Astrocyte (in vitro differentiated cells and primary cell): ENCODE results near the gene ASPSCR1. TPM values are rescaled to one million over a fixed set of nuclear protein-coding genes. Genes with fewer than 3 reads are reported as not detected.

Experiments used
- DNase-seq: peaks from one replicate; pipeline ENCODE4 v3.0.0-alpha.2; 2010; ENCODE audit warnings: low read depth
- FAIRE-seq: peaks from 2 replicates; lab custom pipeline; 2011; peaks lifted over from hg19 to GRCh38; lab: Jason Lieb, UNC
- H2AFZ ChIP-seq: 2 replicates; pipeline ENCODE4 v1.6.0; 2012; ENCODE audit warnings: low read depth, low read length, inconsistent platforms
- H3K27ac ChIP-seq: 2 replicates; pipeline ENCODE4 v1.5.1; 2011; ENCODE audit warnings: low read depth, low read length, inconsistent platforms
- H3K27me3 ChIP-seq: 2 replicates; pipeline ENCODE4 v1.6.0; 2011; ENCODE audit warnings: low read length, inconsistent platforms; ENCODE audit not compliant: insufficient read depth
- H3K36me3 ChIP-seq: 2 replicates; pipeline ENCODE4 v1.5.1; 2011; ENCODE audit warnings: low read length, inconsistent platforms; ENCODE audit not compliant: insufficient read depth
- H3K4me1 ChIP-seq: 2 replicates; pipeline ENCODE4 v1.5.1; 2011; ENCODE audit warnings: low read length, inconsistent platforms; ENCODE audit not compliant: insufficient read depth
- H3K4me2 ChIP-seq: 2 replicates; pipeline ENCODE4 v1.6.0; 2012; ENCODE audit warnings: low read length, inconsistent platforms
- H3K4me3 ChIP-seq: 2 replicates; pipeline ENCODE4 v1.5.1; 2011; ENCODE audit warnings: low read depth, mild to moderate bottlenecking, low read length, inconsistent platforms; ENCODE audit not compliant: insufficient read depth
- H3K79me2 ChIP-seq: 2 replicates; pipeline ENCODE4 v1.6.0; 2012; ENCODE audit warnings: mild to moderate bottlenecking, low read length, inconsistent platforms; ENCODE audit not compliant: insufficient read depth
- H3K9ac ChIP-seq: 2 replicates; pipeline ENCODE4 v1.6.0; 2012; ENCODE audit warnings: mild to moderate bottlenecking, low read length, inconsistent platforms
- H3K9me3 ChIP-seq: 2 replicates; pipeline ENCODE4 v1.5.1; 2012; ENCODE audit warnings: low read depth, mild to moderate bottlenecking, low read length, inconsistent platforms; ENCODE audit not compliant: insufficient read depth
- H4K20me1 ChIP-seq: 2 replicates; pipeline ENCODE4 v1.6.0; 2012; ENCODE audit warnings: low read length, inconsistent platforms; ENCODE audit not compliant: insufficient read depth
- H3K27ac Mint-ChIP-seq: one replicate; pipeline ENCODE4 v1.8.0; 2021; ENCODE audit warnings: mild to moderate bottlenecking, mixed read lengths; ENCODE audit not compliant: unreplicated experiment
- H3K27me3 Mint-ChIP-seq: one replicate; pipeline ENCODE4 v1.8.0; 2021; ENCODE audit warnings: low read depth, mixed read lengths; ENCODE audit not compliant: unreplicated experiment
- H3K36me3 Mint-ChIP-seq: one replicate; pipeline ENCODE4 v1.8.0; 2021; ENCODE audit warnings: low read depth, mixed read lengths; ENCODE audit not compliant: unreplicated experiment
- H3K4me1 Mint-ChIP-seq: one replicate; pipeline ENCODE4 v1.8.0; 2021; ENCODE audit warnings: low read depth, mixed read lengths; ENCODE audit not compliant: unreplicated experiment
- H3K4me3 Mint-ChIP-seq: one replicate; pipeline ENCODE4 v1.8.0; 2021; ENCODE audit warnings: mild to moderate bottlenecking, moderate library complexity, mixed read lengths; ENCODE audit not compliant: unreplicated experiment
- H3K9me3 Mint-ChIP-seq: one replicate; pipeline ENCODE4 v1.8.0; 2021; ENCODE audit warnings: mild to moderate bottlenecking, mixed read lengths; ENCODE audit not compliant: unreplicated experiment
- EZH2 ChIP-seq: IDR thresholded peaks from 2 replicates; pipeline ENCODE4 v1.6.1; 2012; ENCODE audit warnings: mild to moderate bottlenecking, low read length, inconsistent platforms; ENCODE audit not compliant: insufficient read depth
- total RNA-seq: library from RNA; stranded (reverse); gene quantifications from 2 replicates; pipeline ENCODE4 v1.2.1, GENCODE V29; 2021
- TF ChIP-seq, protein P1 (sequence below): IDR thresholded peaks from 2 replicates; pipeline ENCODE4 v1.5.1; 2011; ENCODE audit warnings: low read depth, mild to moderate bottlenecking, inconsistent platforms, low read length, moderate library complexity; ENCODE audit not compliant: insufficient read depth

Gene ASPSCR1
- total RNA-seq, 1 donor from 2014 or later: 25.5 TPM

DNA sequence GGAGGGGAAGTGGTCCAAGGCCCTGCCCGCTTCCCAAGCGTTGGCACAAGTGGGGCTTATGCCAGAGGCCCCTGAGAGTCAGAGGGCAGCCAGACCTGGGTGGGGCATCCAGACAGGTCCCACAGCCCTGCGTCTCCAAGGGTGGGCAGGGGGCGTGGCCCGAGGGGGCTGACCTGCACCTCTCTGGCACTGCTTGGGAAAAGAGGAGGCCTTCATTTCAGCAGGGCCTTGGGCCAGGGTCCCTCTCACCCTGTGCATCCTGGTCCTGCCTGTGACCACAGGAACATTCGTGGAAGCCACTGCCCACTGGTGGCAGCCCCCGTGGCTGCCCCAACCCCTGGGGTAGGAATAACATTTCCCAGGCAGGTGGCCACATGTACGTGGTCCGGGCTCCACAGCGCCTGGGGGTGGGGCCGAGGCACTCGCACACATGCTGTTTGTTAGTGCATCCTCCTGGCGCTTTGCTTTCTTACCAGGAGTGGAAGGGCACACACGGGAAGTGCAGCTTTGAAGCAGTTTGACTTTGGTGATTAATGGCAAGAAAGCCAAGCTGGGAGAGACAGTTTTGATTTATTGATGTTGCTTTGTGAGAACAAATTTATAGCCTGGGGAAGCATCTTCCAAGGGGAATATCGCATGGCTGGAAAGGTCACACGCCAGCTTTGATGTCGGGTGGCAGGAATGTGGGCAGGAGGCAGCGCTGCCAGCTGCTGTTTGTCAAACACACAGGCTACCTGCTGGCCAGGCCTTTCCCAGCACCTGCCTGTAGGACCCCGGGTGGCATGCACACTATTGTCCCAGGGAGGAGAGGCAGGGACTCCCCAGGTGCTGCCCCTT, 40.9 kb downstream of the ASPSCR1 start:
- Histone ChIP-seq H3K9me3 (no peaks in the 10 kb centered on the region), H3K36me3 (no peaks in the 10 kb centered on the region), H3K9ac (no peak overlapping the region), H3K79me2 (peaks cover 15% of the 10 kb centered on the region), H3K27me3 (no peaks in the 10 kb centered on the region), H3K4me2 (no peak overlapping the region), H3K4me3 (no peak overlapping the region), H2AFZ (no peak overlapping the region), H3K27ac (no peak overlapping the region), H3K4me1 (peaks cover 16% of the 10 kb centered on the region), H4K20me1 (peaks cover 27% of the 10 kb centered on the region)
- Mint-ChIP-seq H3K9me3 (no peaks in the 10 kb centered on the region), H3K27me3 (no peaks in the 10 kb centered on the region), H3K4me1 (no peaks in the 10 kb centered on the region), H3K27ac (no peak overlapping the region), H3K4me3 (no peak overlapping the region), H3K36me3 (no peaks in the 10 kb centered on the region)
- FAIRE-seq: no peak
- TF ChIP-seq, protein P1, sequence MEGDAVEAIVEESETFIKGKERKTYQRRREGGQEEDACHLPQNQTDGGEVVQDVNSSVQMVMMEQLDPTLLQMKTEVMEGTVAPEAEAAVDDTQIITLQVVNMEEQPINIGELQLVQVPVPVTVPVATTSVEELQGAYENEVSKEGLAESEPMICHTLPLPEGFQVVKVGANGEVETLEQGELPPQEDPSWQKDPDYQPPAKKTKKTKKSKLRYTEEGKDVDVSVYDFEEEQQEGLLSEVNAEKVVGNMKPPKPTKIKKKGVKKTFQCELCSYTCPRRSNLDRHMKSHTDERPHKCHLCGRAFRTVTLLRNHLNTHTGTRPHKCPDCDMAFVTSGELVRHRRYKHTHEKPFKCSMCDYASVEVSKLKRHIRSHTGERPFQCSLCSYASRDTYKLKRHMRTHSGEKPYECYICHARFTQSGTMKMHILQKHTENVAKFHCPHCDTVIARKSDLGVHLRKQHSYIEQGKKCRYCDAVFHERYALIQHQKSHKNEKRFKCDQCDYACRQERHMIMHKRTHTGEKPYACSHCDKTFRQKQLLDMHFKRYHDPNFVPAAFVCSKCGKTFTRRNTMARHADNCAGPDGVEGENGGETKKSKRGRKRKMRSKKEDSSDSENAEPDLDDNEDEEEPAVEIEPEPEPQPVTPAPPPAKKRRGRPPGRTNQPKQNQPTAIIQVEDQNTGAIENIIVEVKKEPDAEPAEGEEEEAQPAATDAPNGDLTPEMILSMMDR: no peak
- no peak for TF ChIP-seq EZH2
- DNase-seq: no peak

DNA sequence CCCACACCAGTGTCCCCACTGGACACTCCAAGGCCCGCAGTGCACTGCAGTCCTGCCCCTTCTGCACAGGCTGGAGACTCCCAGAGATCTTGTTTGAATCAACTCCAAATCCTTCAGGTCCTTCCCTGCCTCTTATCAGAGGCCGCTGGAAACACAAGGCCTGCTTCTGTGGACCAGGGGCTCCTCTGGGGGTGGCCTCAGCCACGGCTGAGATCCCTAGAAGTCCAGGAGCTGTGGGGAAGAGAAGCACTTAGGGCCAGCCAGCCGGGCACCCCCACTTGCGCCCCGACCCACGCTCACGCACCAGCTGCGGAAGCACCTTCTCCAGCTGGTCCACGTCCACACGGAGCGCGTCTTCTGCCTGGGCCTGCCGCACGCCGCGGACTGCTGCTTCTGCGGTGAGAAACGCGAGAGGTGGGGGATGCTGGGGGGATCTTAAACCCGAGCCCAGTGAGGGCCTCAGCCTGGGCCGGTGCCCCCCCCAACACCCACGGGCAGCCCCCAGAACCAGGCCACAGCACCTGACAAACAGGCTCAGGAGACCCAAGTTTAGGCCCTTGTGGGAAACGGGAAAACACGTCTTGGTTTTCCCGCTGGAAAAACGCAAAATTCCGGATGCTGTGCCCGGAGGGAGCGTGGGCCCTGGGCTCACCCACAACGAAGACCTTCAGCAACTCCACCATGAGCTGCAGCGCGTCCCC, 41.7 kb downstream of the ASPSCR1 start:
- peaks cover 22% of the 10 kb centered on the region for H3K4me1 ChIP-seq
- no peak overlapping the region for H3K9ac ChIP-seq
- H4K20me1 ChIP-seq: peaks cover 27% of the 10 kb centered on the region
- no peaks in the 10 kb centered on the region for H3K36me3 Mint-ChIP-seq
- FAIRE-seq (no peak), DNase-seq (no peak)
- H2AFZ ChIP-seq: no peak overlapping the region
- H3K4me3 ChIP-seq: no peak overlapping the region
- no peaks in the 10 kb centered on the region for H3K9me3 ChIP-seq
- no peaks in the 10 kb centered on the region for H3K27me3 Mint-ChIP-seq
- H3K9me3 Mint-ChIP-seq: no peaks in the 10 kb centered on the region
- no peak overlapping the region for H3K27ac ChIP-seq
- TF ChIP-seq, protein P1: no peak
- no peak for TF ChIP-seq EZH2
- no peak overlapping the region for H3K27ac Mint-ChIP-seq
- no peaks in the 10 kb centered on the region for H3K27me3 ChIP-seq
- peaks cover 15% of the 10 kb centered on the region for H3K79me2 ChIP-seq
- H3K4me2 ChIP-seq: no peak overlapping the region
- H3K4me3 Mint-ChIP-seq: no peak overlapping the region
- no peaks in the 10 kb centered on the region for H3K36me3 ChIP-seq
- H3K4me1 Mint-ChIP-seq: no peaks in the 10 kb centered on the region
